HG03442 (cell line): ENCODE data around the gene ADGRB3.

Experiments used
- ATAC-seq: cut with Tn5 transposase; IDR thresholded peaks from one replicate; pipeline ENCODE4 v1.9.1; 2021; ENCODE audit warnings: mild to moderate bottlenecking, moderate library complexity; ENCODE audit not compliant: unreplicated experiment

The ADGRB3 gene

DNA sequence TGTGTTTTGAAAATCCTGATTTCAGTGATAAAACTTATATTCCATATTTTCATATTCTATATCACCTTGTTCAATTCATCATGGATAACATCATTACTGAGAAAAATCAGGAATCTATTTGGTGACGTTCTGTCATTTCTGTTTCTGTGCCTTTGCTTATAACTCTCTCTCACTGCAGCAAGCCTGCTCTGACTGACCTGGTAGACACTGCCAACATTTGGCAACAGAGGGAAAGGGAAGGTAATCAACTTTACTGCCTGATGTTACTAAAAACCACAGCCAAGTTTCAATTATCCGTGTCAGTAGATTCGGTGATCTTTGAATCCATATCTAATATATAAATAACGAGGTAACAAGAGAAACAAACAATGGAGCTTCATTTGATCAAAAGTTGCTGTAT is 659.8 kb downstream of the ADGRB3 start:
- ATAC-seq: no peak

DNA sequence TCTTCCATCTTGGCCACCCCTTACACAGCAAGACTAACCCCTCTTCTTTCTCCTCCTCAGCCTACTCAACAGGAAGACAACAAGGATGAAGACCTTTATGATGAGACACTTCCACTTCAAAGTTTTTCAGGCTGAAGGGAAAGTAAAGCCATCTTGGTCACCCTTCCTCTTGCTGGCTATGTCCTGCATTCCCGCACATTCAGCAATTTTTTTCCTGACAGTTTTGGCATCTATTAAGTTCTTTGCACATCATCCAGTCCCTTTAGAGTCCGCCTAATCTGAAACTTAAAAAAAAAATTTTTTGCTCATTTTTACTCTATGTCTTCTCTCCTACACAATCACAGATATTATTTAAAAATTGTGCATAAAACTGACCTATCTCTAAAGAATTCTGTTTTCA is 668.3 kb downstream of the ADGRB3 start:
- no peak for ATAC-seq

DNA sequence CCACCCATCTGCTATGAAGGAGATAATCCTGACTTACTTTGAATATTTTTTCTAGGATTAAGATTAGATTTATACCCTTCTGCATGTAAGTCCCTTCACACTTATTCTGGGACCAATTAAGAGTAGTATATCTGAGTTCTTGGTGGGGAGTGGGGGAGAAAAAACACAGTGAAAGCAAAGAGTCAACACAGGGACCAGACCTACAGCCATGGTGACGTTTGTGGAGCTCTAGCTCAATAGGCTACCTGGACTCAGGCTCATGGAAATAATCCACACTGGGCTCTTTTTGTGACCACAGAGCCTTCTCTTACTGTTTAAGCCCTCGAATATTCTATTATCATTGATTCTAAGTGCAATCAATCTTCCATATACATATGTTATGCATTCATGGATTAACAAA is 670.4 kb downstream of the ADGRB3 start:
- no peak for ATAC-seq

- no peak for ATAC-seq
These were observed 673.5 kb downstream of the ADGRB3 start for GRCh38 chr6:69308584-69308983.

- ATAC-seq: no peak
These were observed 676.8 kb downstream of the ADGRB3 start for GRCh38 chr6:69311888-69312287.

DNA sequence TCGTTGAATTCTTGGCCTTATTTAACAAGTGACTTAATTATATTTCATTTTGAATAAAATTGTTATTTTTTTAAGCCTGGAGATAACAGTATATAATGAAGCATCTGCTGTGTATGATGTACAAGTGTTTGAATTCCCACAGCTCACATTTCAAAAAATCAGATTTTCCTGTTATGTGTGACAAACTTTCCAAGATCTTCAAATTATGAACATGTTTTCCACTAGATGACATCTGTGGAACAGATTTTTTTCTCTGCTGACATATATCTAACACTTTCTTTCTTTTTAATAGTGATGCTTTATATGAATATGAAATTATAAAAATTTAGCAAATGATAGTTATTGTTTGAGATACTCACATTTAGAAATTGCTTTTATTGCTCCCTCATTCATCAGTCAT is 678.9 kb downstream of the ADGRB3 start:
- ATAC-seq: no peak

- ATAC-seq: no peak
These were observed 679.4 kb downstream of the ADGRB3 start for GRCh38 chr6:69314531-69314930.

DNA sequence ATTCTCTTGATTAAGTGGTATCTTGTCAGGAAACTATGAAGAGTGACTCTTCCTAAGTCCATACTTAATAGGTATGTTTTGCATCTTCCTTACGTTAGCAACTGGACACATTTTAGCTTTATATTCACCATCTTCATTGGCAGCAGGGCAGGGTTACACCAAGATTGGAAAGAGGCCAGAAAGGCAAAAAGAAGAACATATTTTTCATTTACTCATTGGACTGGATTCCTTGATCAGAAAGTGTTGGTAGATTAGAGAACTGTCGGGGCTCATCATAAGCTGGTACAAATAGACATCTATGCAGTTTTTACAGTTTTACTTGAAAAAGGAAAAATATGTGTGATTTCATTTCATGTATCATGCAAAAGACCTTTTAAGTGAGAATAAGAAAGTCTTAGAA is 696.8 kb downstream of the ADGRB3 start:
- no peak for ATAC-seq

DNA sequence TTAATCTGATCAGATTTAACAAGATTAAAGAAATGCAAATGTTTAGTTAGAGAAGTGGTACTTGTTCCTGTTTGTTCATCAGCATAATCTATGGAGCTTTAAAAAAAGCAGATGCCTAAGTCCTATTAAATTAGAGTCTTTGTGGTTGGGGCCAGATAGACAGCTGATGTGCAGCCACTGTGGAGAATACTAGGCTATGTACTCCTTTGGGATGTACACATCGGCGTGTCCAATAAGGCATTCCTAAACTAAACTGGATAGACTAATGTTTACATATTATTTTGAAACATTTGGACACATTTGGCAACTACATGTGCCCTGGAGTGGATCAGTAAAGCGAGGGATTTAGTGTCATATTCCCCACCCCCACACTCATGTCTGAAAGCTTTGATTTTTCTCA is 702.2 kb downstream of the ADGRB3 start:
- ATAC-seq: no peak

- no peak for ATAC-seq
These were observed 703.5 kb downstream of the ADGRB3 start for GRCh38 chr6:69338431-69339162.

DNA sequence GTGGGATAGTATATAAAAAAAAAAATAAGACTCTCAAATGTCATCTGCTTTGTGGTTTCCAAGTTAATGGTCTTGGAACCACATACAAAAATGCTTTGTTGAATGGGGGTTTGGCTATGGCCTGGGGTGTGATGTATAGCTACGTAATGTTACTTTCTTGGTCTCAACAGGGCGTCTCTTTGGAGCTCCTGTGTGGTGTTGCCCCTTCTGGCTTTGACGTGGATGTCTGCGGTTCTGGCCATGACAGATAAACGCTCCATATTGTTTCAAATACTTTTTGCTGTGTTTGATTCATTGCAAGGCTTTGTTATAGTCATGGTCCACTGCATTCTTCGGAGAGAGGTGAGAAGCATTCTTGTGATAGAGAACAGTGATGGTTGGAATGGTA is 704.1 kb downstream of the ADGRB3 start:
- no peak for ATAC-seq

GRCh38 chr6:69340196-69340595 is 705.1 kb downstream of the ADGRB3 start:
- ATAC-seq: no peak

GRCh38 chr6:69343851-69344250 is 708.8 kb downstream of the ADGRB3 start:
- ATAC-seq: no peak

GRCh38 chr6:69349771-69350170 is 714.7 kb downstream of the ADGRB3 start:
- ATAC-seq: no peak

- no peak for ATAC-seq
These were observed 727.1 kb downstream of the ADGRB3 start for GRCh38 chr6:69362209-69362608.

- no peak for ATAC-seq
These were observed 731.7 kb downstream of the ADGRB3 start for GRCh38 chr6:69366831-69367230.

DNA sequence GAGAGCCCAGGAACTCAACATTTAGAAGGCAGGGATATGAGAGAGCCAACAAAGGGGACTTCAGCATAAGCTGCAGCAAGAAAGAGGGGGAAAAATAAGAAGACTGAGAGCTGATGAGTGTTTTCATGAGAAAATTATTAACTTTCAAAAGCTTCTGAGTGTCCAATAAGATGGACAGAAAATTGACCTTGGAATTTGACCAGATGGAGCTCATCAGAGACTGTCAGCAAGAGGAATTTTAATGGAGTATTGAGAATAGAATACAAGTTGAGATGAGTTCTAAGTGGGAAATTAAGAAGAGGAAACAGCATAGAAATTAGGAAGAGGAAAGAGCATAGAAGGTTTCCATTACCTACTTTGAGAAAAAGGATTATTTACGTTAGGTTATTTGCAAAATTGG is 733.5 kb downstream of the ADGRB3 start:
- no peak for ATAC-seq

DNA sequence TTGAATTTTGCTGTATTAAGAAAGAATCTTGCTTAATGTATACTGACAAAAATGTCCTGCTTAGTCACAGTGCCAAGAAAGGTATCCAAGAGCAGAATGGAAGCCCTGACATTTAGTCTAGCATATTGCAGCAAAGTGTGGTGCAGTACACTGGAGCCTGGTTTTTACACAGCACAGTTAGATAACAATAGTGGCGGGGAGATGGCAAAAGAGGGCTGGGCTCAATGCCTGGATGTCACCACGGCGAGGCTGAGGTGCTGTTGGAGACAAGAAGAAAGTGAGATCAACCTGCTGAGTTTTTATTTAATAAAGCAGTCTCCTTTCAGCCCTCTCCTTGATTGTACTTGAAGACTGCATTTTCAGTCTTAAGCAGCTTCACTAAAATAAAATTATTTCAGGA is 735.7 kb downstream of the ADGRB3 start:
- no peak for ATAC-seq

DNA sequence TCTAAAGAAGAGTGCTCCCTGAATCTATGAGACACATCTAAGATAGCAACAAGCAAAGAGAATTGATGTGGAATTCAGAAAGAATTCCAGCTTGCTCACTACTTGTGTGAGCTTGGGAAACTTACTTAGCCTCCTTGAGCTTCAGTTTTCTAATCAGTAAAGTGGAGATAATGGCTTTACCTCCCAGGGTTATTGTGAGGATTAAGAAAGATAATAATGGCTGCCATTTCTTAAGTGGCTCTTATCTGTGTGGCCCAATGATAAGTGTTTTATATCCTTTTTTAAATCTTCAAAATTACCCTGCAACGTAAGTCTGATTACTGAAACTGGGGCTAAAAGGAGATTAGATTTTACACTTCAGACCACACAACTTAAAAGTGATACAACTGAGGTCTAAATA is 743.2 kb downstream of the ADGRB3 start:
- no peak for ATAC-seq

DNA sequence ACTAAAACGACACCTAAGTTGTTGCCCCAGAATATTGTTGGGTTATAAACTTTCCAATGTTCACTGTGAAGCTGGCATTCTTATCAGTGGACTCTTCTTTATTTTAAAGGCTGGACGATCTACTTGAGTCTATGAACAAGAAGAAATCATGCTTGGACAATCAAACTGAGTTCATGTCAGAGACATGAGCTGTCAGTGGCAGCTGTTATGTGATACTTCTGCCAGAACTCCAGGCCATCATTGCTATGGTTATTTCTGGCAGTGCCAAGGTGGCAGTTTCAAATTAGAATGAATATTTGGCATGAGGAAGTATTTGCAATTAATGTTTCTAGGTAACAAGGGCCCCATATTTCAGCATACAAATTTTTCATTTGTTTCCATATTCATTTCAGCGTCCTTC is 744.4 kb downstream of the ADGRB3 start:
- no peak for ATAC-seq

DNA sequence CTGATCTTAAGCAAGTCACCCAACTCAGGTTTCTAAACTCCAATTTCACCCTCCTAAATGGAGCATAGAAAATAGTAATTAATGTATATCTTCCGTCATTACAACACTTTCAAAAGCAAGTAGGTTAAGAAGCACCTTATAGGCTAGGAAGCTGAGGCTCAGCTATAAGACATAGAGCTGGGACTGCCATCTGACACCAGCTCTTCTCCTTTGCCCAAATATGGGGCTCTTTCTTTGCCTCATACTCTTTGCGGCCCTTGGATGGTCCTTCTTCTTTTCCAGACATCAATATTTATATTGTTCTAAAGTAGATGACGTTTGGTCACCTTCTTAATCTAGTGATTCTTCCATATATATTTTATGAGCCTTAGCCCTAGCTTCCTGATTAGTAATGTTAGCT is 748.5 kb downstream of the ADGRB3 start:
- no peak for ATAC-seq

- no peak for ATAC-seq
These were observed 751.3 kb downstream of the ADGRB3 start for GRCh38 chr6:69386426-69386825.

- ATAC-seq: no peak
These were observed 755.0 kb downstream of the ADGRB3 start for GRCh38 chr6:69390125-69390524.
